ENCODE measurements around the gene PARN.
"Not testable (repeated sequence)": the region's sequence is repeated elsewhere in the genome, so short reads cannot be mapped to it uniquely, and the experiment has no call there.

The PARN gene

GRCh38 chr16:14427371-14427948 lies 202.6 kb downstream of the PARN start:
- DNase-seq: no peak

- DNase-seq: no peak
These were observed 205.5 kb downstream of the PARN start for GRCh38 chr16:14424595-14424994.

GRCh38 chr16:14423344-14423743 lies 206.7 kb downstream of the PARN start:
- DNase-seq: no peak

GRCh38 chr16:14420721-14421488 lies 209.2 kb downstream of the PARN start:
- no peak for DNase-seq

- DNase-seq: not testable (repeated sequence)
These were observed 209.8 kb downstream of the PARN start for GRCh38 chr16:14420243-14420642.

- no peak for DNase-seq
These were observed 210.2 kb downstream of the PARN start for GRCh38 chr16:14419817-14420216.

GRCh38 chr16:14418795-14419225 lies 211.2 kb downstream of the PARN start:
- no peak for DNase-seq

GRCh38 chr16:14416184-14416583 lies 213.9 kb downstream of the PARN start:
- DNase-seq: no peak

- DNase-seq: no peak
These were observed 214.8 kb downstream of the PARN start for GRCh38 chr16:14415291-14415690.

- DNase-seq: no peak
These were observed 220.5 kb downstream of the PARN start for GRCh38 chr16:14409563-14409962.

GRCh38 chr16:14407786-14408399 lies 222.2 kb downstream of the PARN start:
- DNase-seq: no peak

- DNase-seq: no peak
These were observed 224.2 kb downstream of the PARN start for GRCh38 chr16:14405611-14406537.

- DNase-seq: not testable (repeated sequence)
These were observed 227.1 kb downstream of the PARN start for GRCh38 chr16:14403001-14403389.

- DNase-seq: not testable (repeated sequence)
These were observed 227.7 kb downstream of the PARN start for GRCh38 chr16:14402114-14403000.

- DNase-seq: not testable (repeated sequence)
These were observed 228.4 kb downstream of the PARN start for GRCh38 chr16:14401711-14402061.

GRCh38 chr16:14400978-14401710 lies 228.9 kb downstream of the PARN start:
- DNase-seq: not testable (repeated sequence)

- no peak for DNase-seq
These were observed 229.6 kb downstream of the PARN start for GRCh38 chr16:14400285-14400977.

- DNase-seq: no peak
These were observed 230.4 kb downstream of the PARN start for GRCh38 chr16:14399378-14400284.

GRCh38 chr16:14398014-14398717 lies 231.9 kb downstream of the PARN start:
- no peak for DNase-seq

Data from effector CD4-positive, alpha-beta T cell (primary cell).